ENCODE measurements around the gene OAF. TPM values are rescaled to one million over a fixed set of nuclear protein-coding genes. Genes with fewer than 3 reads are reported as not detected.

OAF gene
- total and polyA plus RNA-seq, 2 experiments from 2014 or later: 1.1 to 3.0 TPM

GRCh38 chr11:120233207-120233803 is 22.5 kb downstream of the OAF start:
- H3K36me3 ChIP-seq (ENCODE audit: insufficient read depth): no peaks in the 10 kb centered on the region
- no peaks in the 10 kb centered on the region for H3K9me2 ChIP-seq (ENCODE audit: insufficient read depth)
- H2AFZ ChIP-seq: no peak overlapping the region
- H3K36me3 Mint-ChIP-seq (ENCODE audit: low read depth): no peaks in the 10 kb centered on the region
- no peak overlapping the region for H3K27ac Mint-ChIP-seq
- no peak overlapping the region for H3K27ac ChIP-seq (ENCODE audit: low read depth)
- peaks cover 14% of the 10 kb centered on the region for H3K27me3 ChIP-seq (ENCODE audit: insufficient read depth)
- TF ChIP-seq CREB1 (CRISPR knock-in tag; IDR thresholded peaks at IDR 0.05; ENCODE audit: low read depth) (no peak), JUNB (IDR thresholded peaks at IDR 0.05; ENCODE audit: unreplicated experiment) (no peak), ETS1 (IDR thresholded peaks at IDR 0.05) (no peak)
- peaks cover 5% of the 10 kb centered on the region for H3K27me3 Mint-ChIP-seq (ENCODE audit: insufficient read depth, low read depth, poor library complexity)
- peaks cover 22% of the 10 kb centered on the region for H3K4me1 Mint-ChIP-seq
- no peak overlapping the region for H3K4me3 ChIP-seq
- peaks cover 11% of the 10 kb centered on the region; the same call in 1 of the 2 replicates for H3K4me1 ChIP-seq (ENCODE audit: insufficient read depth)
- H3K4me2 ChIP-seq: no peak overlapping the region
- no peaks in the 10 kb centered on the region for H3K9me3 Mint-ChIP-seq
- no peaks in the 10 kb centered on the region for H4K20me1 ChIP-seq (replicated peaks; ENCODE audit: insufficient read depth)
- ATAC-seq: no peak
- H3K4me3 Mint-ChIP-seq: no peak overlapping the region
- no peak for DNase-seq (ENCODE audit: low spot score)
- no peaks in the 10 kb centered on the region for H3K79me2 ChIP-seq (replicated peaks; ENCODE audit: insufficient read depth)
- no peaks in the 10 kb centered on the region for H3F3A ChIP-seq (replicated peaks; ENCODE audit: low read depth)

- ATAC-seq (peak; percentile 81), DNase-seq (ENCODE audit: low spot score) (peak; percentile 92)
- Histone ChIP-seq H3K79me2 (replicated peaks; ENCODE audit: insufficient read depth) (no peaks in the 10 kb centered on the region), H3F3A (replicated peaks; ENCODE audit: low read depth) (no peaks in the 10 kb centered on the region), H3K27me3 (ENCODE audit: insufficient read depth) (peaks cover 31% of the 10 kb centered on the region), H3K4me3 (no peak overlapping the region), H3K4me2 (no peak overlapping the region), H3K27ac (ENCODE audit: low read depth) (no peak overlapping the region), H4K20me1 (replicated peaks; ENCODE audit: insufficient read depth) (no peaks in the 10 kb centered on the region), H3K9me2 (ENCODE audit: insufficient read depth) (no peaks in the 10 kb centered on the region), H3K4me1 (ENCODE audit: insufficient read depth) (peaks cover 11% of the 10 kb centered on the region; the same call in 1 of the 2 replicates), H3K36me3 (ENCODE audit: insufficient read depth) (no peaks in the 10 kb centered on the region), H2AFZ (no peak overlapping the region)
- TF ChIP-seq CREB1 (CRISPR knock-in tag; IDR thresholded peaks at IDR 0.05; ENCODE audit: low read depth): peak; percentile 47; the same call in 1 of the 2 replicates
- no peak for TF ChIP-seq POLR2AphosphoS5 (IDR thresholded peaks at IDR 0.05; ENCODE audit: low read depth)
- peak; percentile 95 to 100 for TF ChIP-seq CTCF (conservative IDR thresholded peaks at IDR 0.05; ENCODE audit: low read depth in 2 of 2)
- TF ChIP-seq JUNB (IDR thresholded peaks at IDR 0.05; ENCODE audit: unreplicated experiment): no peak
- Mint-ChIP-seq H3K27me3 (ENCODE audit: insufficient read depth, low read depth, poor library complexity) (peaks cover 14% of the 10 kb centered on the region), H3K27ac (no peak overlapping the region), H3K9me3 (no peaks in the 10 kb centered on the region), H3K36me3 (ENCODE audit: low read depth) (no peaks in the 10 kb centered on the region; the same call in 2 of the 3 replicates), H3K4me3 (no peak overlapping the region), H3K4me1 (peaks cover 19% of the 10 kb centered on the region)
Measured at GRCh38 chr11:120235024-120235628, 24.3 kb downstream of the OAF start.

Data from GM23338 (cell line).